ENCODE results near the gene PALM.

Gene PALM

DNA sequence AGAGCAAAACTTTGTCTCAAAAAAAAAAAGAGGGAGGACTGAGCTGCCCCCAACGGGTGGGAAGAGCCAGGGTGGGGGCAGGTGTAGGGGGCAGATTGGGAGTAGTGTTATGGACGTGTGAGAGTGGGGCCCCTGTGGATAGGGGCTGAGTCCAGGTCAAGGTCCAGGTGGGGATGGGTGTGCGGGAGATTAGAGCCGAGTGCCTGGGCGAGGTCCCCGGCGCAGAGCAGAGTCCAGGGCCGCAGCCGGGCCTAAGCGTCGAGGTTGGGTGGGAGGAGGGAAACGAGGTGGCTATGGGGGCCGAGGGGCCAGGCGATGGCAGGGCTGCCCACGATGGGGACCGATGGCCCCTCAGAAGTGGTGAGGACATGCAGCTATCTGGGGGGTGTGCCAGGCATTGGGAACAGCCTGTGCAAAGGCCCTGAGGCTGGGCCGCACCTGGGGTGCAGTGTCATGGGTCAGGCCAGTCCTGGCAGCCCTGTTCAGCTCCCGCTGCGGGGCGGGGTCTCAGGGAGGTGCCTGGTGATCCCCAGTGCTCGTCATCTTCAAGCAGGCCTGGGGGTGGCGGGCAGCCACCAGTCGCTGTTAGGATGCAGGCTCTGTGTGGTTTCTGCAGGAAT, 29.9 kb downstream of the PALM start:
- TF ChIP-seq TAF1 (IDR thresholded peaks at IDR 0.05; ENCODE audit: borderline replicate concordance, insufficient read depth, low read length) (no peak), SIN3A (IDR thresholded peaks at IDR 0.05; ENCODE audit: borderline replicate concordance, insufficient read depth, low read length) (no peak), FOXP2 (optimal IDR thresholded peaks at IDR 0.05; ENCODE audit: borderline replicate concordance, extremely low read depth, extremely low read length, insufficient read depth) (no peak), POLR2AphosphoS5 (IDR thresholded peaks at IDR 0.05; ENCODE audit: low read depth, low read length) (no peak)
- TF ChIP-seq, protein P1, sequence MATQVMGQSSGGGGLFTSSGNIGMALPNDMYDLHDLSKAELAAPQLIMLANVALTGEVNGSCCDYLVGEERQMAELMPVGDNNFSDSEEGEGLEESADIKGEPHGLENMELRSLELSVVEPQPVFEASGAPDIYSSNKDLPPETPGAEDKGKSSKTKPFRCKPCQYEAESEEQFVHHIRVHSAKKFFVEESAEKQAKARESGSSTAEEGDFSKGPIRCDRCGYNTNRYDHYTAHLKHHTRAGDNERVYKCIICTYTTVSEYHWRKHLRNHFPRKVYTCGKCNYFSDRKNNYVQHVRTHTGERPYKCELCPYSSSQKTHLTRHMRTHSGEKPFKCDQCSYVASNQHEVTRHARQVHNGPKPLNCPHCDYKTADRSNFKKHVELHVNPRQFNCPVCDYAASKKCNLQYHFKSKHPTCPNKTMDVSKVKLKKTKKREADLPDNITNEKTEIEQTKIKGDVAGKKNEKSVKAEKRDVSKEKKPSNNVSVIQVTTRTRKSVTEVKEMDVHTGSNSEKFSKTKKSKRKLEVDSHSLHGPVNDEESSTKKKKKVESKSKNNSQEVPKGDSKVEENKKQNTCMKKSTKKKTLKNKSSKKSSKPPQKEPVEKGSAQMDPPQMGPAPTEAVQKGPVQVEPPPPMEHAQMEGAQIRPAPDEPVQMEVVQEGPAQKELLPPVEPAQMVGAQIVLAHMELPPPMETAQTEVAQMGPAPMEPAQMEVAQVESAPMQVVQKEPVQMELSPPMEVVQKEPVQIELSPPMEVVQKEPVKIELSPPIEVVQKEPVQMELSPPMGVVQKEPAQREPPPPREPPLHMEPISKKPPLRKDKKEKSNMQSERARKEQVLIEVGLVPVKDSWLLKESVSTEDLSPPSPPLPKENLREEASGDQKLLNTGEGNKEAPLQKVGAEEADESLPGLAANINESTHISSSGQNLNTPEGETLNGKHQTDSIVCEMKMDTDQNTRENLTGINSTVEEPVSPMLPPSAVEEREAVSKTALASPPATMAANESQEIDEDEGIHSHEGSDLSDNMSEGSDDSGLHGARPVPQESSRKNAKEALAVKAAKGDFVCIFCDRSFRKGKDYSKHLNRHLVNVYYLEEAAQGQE (IDR thresholded peaks at IDR 0.05; ENCODE audit: insufficient read depth in 1 of 2, low read depth in 2 of 2, low read length in 2 of 2), result no peak

DNA sequence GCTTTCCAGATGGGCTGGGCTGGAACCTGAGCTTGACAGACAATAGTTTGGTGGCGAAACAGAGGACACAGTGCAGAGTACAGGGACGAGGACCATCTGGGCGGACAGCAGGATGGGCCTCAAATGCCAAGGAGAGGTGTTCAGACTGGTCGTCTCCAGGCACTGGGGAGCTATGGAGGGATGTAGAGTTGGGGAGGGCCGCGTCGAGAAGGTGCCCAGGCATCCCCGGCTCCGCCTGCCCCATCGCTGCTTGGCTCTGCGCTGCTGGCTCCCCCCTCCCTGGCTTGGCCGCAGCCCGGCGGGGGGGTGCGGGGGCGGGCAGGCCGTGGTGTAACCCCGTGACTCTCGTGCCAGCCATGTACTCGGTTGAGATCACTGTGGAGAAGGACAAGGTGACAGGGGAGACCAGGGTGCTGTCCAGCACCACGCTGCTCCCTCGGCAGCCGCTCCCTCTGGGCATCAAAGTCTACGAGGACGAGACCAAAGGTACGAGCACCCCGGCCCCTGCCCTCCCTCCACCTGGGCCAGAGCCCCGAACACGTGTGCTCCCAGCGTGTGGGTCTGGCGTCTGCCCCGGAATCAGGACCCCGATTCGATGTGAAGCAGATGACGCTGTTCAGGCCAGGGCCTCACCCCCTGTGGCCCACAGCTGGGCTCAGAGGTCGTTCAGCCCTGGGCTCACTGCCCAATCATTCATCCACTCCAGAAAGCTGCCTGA, 31.4 kb downstream of the PALM start:
- TF ChIP-seq TAF1 (IDR thresholded peaks at IDR 0.05; ENCODE audit: borderline replicate concordance, insufficient read depth, low read length) (no peak), FOXP2 (optimal IDR thresholded peaks at IDR 0.05; ENCODE audit: borderline replicate concordance, extremely low read depth, extremely low read length, insufficient read depth) (no peak), POLR2AphosphoS5 (IDR thresholded peaks at IDR 0.05; ENCODE audit: low read depth, low read length) (no peak), SIN3A (IDR thresholded peaks at IDR 0.05; ENCODE audit: borderline replicate concordance, insufficient read depth, low read length) (no peak)
- TF ChIP-seq, protein P1 (IDR thresholded peaks at IDR 0.05; ENCODE audit: insufficient read depth in 1 of 2, low read depth in 2 of 2, low read length in 2 of 2), result no peak

DNA sequence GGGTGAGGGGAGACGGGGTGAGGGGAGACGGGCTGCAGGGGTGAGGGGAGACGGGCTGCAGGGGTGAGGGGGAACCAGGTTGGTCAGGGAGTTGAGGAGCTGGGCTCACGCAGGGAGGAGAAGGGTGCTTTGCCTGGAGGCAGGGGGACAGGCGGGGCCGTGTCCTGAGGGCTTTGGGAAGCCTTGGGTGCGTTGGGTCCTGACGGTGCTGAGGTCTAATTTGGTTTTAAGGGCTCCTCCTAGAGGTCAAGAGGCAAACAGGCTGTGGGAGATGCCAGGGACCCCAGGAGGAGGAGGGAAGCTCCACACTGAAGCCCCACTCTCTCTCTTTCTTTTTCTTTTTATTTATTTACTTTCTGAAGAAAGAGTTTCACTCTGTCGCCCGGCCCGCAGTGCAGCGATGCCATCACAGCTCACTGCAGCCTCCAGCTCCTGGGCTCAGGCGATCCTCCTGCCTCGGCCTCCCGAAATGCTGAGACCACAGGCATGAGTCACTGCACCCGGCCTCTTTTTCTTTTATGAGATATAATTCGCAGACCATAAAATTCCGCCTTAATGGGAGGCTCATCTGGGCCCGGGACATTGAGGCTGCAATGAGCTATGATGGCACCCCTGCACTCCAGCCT, 32.9 kb downstream of the PALM start:
- no peak for TF ChIP-seq SIN3A (IDR thresholded peaks at IDR 0.05; ENCODE audit: borderline replicate concordance, insufficient read depth, low read length)

DNA sequence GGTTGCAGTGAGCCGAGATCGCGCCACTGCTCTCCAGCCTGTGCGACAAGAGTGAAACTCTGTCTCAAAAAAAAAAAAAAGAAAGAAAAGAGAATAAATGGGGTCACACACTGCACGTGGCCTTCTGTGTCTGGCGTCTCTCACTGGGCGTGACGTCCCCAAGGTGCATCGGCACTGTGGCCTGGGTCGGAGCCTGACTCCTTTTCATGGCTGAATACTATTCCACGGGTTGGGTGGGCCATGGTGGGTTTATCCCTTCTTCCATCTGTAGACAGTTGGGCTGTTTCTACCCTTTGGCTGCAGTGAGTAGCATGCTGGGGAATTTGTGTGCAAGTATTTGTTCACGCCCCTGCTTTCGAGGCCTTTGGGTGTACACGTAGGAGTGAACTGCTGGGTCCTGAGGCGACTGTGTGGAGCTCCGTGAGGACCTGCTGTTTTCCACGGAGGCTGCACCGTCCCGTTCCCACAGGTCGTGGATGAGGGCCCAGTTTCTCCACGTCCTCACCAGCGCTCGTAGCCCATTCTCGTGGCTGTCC, 33.9 kb downstream of the PALM start:
- TF ChIP-seq, protein P1 (IDR thresholded peaks at IDR 0.05; ENCODE audit: insufficient read depth in 1 of 2, low read depth in 2 of 2, low read length in 2 of 2), result no peak
- TF ChIP-seq SIN3A (IDR thresholded peaks at IDR 0.05; ENCODE audit: borderline replicate concordance, insufficient read depth, low read length) (no peak), TAF1 (IDR thresholded peaks at IDR 0.05; ENCODE audit: borderline replicate concordance, insufficient read depth, low read length) (no peak), POLR2AphosphoS5 (IDR thresholded peaks at IDR 0.05; ENCODE audit: low read depth, low read length) (no peak), FOXP2 (optimal IDR thresholded peaks at IDR 0.05; ENCODE audit: borderline replicate concordance, extremely low read depth, extremely low read length, insufficient read depth) (no peak)

DNA sequence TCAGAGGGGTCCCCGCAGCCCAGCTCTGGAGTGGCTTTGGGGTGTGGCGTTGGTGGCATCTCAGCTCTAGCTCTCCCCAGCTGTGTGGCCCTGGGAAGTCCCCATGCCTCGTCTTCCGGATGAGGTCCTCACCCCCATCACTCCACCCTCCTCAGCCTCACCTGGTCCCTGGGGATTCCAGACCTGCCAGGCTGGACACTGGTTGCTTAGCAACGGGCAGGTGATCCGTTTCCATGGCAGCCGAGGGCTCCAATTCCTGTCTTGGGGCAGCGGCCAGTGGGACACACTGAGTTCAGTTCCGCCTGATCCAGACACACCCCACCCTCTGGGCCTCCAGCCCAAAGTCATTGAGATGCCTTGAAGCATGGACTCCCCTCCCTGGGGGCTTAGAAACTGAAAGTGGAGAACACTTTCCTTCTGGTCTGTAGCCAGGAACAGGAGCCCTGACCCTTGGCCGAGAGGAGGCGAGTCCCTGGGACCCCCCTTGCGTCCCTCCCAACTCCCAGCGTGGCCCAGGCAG, 34.5 kb downstream of the PALM start:
- TF ChIP-seq POLR2AphosphoS5 (IDR thresholded peaks at IDR 0.05; ENCODE audit: low read depth, low read length) (no peak), FOXP2 (optimal IDR thresholded peaks at IDR 0.05; ENCODE audit: borderline replicate concordance, extremely low read depth, extremely low read length, insufficient read depth) (no peak), TAF1 (IDR thresholded peaks at IDR 0.05; ENCODE audit: borderline replicate concordance, insufficient read depth, low read length) (no peak), SIN3A (IDR thresholded peaks at IDR 0.05; ENCODE audit: borderline replicate concordance, insufficient read depth, low read length) (no peak)
- TF ChIP-seq, protein P1 (IDR thresholded peaks at IDR 0.05; ENCODE audit: insufficient read depth in 1 of 2, low read depth in 2 of 2, low read length in 2 of 2), result no peak

All from PFSK-1 (cell line).